NCI-H146 treated with DMSO at 0.1 percent for 48 hours (cell line): Measurements from ENCODE around the gene CC2D1A.
A peak's percentile ranks its signal among the peaks of the same experiment; 100 is the strongest.

ENCODE experiments used
- DNase-seq: peaks from one replicate; lab custom pipeline; 2025; ENCODE audit not compliant: unreplicated experiment; lab: John Stamatoyannopoulos, UW

CC2D1A gene

DNA sequence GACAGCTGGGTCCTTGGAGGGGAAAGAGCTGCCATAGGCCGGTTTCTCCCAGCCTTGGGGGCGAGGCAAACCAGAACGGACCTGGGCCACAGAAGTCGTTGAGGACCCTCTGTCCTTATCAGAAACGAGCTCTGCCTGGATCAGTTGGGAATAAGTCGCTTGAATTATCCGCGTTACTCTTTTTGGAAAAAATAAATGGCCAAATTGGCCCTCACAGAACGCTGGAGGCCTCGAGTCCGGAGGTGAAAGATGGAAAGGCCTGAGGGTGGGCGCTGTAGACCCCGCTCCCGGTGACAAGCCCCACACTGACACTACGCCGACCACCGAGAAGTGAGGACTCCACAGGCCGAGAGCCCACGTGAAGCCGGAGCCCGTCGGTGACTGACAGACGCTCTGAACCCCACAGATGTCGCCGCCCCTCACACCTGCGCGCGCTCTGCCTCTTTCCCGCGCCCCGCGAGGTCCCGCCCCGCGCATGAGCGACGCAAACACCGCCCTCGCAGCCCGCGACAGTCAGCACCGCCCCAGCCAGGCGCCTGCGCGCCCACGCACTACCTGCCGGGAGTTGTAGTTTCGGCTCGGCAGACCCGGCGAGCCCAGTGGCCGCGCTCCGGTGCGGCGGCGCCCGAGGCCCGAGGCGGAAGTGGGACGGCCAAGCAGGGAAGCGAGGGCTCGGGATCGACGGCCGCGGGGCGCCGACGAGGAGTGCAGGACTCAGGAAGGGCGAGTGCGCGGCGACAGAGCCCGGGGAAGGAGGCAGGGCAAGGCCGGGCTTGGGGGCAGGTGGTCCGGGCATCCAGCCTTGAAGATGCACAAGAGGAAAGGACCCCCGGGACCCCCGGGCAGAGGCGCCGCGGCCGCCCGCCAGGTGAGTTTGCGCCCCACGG, at the start of gene CC2D1A, which contains the start of gene BRME1:
TSS of gene CC2D1A (plus strand) at position 568 of the 887 bp plus-strand sequence. CDS start at position 809, 241 bp downstream.
TSS of gene BRME1 (minus strand) at position 484 of the 887 bp plus-strand sequence. CDS start 1,225 bp downstream, outside the sequence.
- peak; percentile 87 for DNase-seq

DNA sequence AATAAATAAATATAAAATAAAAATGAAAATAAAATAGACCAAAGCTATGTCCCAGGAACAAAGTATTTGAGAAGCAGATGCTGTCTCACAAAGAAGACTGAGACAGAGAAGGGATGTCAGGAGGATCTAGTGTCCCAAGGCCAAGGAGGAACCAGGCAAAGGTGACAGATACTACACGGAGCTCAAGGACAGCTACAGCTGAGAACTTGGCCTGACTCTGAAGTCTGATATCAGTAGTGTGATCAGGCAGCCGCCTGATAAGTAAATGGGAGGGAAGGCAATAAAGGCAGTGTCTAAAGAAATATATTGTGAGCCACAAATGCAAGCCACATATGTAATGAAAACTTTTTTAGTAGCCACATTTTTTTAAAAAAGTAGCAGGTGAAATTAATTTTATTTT, 49.5 kb upstream of the CC2D1A start:
- DNase-seq: no peak

DNA sequence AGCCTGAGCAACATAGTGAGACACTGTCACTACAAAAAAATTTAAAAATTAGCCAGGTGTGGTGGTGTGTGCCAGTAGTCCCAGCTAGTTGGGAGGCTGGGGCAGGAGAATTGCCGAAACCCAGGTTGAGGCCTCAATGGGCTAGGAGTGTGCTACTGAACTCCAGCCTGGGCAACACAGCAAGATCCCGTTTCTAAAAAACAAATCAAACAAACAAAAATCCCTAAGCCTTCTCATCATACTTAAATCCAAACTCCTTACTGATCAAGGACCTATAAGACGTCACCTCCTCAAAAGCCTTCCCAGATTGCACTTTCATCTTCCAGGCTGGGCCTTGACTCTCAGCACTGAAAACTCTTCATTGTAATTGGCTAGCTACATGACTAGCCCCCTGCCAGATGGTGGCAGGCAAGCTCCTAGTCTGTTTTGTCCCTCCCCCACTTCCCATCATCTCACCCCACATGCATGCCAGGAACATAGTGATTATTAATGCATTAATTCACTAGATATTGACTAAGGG, 46.6 kb upstream of the CC2D1A start:
- DNase-seq: no peak

DNA sequence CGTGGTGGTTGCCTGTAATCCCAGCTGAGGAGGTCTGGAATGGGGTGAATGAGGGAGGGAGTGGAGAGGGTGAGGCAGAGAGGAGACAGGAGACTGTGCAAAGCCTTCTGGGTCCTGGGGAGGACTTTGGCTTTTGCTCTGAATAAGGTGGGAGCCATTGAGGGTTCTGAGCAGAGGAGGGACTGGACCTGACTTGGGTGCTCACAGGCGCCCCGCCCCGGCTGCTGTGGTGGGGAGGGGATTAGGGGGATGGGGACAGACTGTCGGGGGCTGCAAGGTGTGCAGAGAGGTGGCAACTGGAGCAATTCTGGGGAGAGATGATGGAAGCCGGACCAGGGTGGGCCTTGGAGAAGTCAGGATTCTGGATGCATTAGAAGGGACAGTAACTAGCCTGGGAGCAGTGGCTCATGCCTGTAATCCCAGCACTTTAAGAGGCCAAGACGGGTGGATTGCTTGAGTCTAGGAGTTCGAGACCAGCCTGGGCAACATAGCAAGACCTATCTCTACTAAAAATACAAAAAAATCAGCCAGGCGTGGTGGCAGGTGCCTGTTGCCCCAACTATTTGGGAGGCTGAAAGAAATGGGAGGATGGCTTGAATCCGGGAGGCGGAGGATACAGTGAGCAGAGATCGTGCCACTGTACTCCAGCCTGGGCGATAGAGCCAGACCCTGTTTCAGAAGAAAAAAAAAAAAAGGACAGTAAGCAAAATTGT, 45.2 kb upstream of the CC2D1A start:
- no peak for DNase-seq

DNA sequence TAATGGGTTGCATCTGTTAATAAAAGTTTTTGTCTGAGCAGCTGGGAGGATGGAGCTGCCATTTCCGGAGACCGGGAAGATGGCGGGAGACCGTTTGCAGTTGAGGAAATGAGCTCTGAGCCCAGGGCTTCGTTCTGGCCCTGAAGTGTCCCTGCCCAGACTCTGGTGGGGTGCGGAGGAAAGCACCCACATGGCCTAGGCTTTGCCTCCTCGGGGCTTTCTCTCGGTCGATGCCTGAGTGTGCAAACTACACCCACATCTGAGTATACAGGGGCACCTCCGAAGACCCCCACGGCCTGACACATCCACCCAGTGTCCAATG, 44.6 kb upstream of the CC2D1A start:
- DNase-seq: no peak

DNA sequence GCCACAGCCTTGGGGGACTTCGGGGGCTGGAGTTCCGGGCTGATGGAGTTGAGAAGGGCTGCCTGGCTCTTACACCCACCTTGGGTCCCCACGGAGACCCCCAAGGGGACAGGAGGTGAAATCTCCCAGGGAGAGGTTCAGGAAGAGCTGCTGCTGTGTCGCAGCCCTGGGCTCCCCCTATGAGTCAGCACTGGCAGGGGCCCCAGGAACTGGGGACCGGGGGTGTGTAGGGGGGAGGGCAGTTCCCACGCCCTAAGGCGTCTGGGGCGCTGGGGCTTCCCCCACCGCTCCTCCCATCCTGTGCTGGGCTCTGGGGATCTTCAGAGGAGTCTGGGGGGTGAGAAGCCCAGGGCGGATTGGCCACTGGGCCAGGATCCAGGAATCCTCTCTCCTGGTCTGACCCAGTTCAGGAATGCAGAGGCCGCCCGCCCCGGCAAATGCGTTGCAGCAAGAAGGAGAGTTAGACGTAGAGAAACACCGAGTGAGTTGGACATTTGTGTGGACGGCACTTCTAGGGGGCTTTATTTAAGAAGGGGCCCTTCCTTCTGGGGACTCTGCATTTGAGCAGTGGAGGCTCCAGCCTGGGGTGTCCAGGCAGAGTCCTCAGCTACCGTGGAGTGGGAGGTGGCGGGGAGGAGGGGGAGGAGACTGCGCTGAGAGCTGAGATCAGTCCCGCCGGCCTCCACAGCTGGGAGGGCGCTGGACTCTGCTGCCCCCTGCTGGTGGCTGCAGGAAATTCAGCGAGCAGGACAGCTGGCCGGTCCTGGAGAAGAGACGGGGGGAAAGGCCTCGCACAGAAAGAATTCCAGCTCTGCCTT, 44.1 kb upstream of the CC2D1A start:
- peak; percentile 70 for DNase-seq

DNA sequence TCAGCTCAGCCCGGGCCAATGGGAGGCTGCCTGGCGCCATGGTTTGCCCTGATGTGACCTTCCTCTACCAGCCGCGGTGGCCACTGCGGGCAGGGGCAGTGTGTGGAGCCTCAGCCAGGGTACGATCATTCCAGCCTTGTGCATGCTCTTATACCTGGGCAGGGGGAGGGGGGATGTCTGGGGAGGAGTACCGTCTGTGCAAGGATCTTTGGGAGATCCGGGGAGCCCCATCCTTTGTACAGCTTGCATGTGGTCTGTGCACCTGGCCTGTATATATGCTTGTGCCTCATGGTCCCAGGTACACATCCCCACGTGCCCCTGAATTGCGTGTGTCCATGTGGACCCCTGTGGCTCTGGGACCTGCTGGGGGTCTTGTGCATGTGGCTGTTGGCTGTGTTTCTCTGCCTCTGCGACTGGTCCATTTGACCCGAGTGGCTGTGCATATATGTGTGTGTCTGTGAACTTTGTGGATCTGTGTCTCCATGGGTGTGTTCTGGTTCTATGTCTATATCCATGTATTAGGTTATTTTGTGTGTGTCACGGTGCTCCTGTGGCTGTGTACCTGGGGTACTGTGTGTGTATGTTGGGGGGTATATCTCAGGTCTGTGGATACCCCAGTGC, 41.8 kb upstream of the CC2D1A start:
- DNase-seq: no peak

DNA sequence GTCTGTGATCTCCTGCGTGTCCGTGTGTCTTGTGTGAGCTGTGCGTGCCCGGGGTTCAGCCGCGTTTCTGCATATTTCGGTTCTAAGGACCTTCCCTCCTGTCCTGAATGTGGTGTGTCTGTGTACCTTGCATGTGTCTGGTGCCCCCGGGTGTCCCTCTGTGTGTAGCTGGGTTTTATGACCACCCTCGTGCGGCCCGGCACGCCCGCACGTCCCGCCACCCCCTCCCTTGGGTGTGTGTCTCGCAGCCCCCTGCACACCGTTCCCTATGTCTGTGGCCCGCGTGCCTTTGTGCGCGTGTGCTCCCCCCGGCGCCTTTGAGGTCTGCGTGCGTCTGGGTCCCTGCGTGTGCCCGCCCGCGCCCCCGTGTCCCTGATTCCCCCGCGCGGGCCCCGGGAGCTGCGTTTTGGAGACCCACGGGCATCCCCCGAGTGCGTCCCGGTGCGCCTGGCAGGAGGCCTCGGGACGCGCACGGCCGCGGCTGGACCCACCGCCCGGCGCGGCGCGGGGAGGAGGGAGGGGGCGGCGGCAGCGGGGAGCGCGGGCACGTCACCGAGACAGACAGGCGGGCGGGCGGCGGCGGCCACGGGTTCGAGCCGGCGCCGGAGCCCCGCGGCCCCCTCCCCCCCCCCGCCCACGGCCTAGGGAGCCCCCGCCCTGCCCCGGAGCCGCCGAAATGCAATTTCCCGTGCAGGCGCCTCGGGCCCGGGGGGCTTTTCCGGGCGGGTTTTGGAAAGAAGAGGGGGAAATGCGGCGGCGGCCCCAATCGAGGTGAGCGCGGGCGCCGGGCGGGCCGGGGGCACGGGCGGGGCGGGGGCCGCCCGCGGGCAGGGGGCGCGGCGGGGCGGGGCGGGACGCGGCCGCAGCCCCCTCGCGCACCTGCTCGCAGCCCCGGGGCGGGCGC, 41.1 kb upstream of the CC2D1A start:
- no peak for DNase-seq

DNA sequence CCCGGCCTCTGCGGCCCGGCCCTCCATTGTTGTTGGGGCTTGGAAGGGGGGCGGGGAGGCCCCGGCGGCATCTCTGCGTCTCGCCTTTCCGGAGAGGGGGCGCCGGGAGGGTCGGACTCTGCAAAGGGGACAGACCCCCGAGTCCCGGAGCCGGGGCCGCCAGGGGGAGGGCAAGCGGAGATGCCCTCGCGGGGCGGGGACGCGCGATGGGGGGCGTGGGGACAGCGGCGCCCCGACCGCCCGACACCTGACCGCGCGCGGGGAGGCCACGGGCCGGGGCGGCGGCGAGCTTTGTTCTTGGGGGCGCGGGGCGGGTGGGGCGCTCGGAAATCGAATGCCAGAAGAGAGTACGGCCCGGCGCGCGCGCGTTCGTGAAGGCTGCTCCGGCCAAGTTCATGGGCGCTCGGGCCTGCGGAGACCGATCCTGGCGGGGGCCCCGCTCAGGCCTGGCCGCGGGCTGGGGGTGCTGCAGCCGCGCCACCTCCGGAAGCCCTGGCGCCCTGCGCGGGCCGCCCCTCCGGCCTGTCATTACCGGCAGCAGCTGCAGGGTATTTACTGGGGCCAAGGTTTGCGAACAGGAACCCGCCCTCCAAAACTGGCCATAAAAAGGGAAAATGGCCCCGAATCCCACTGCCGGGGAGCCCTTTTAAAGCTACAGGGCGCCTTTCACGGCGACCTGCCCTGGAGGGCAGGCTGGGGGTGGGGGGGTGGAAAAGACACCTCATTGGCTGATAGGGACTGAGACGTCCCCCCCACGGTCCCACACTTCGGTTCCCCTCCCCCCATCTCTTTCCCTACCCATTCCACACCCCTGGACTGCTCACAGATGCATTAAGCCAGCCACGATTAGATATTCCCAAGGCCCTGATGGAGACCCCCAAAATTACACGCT, 40.2 kb upstream of the CC2D1A start:
- no peak for DNase-seq

DNA sequence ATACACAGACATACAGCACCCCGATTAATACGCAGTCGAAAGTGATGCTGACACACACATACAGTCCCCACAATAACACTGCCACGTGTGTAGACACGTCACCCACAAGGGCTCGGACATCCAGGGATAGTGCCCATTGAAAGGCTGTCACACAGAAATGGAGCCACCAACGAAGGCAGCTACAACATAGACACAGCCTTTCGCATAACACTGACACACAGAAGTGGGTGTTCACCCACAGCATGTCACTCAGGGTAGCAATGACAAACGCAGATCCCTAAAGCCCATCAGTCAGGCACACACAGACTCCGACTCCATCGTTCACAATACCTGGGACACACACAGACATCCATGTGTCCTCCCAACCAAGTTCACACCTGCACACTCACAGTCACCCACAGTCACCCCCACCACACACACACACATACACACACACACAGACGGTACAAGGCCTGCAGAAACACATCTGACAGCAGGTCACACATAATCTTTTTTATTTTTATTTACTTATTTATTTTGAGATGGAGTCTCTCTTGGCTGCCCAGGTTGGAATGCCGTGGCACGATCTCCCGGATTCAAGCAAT, 39.4 kb upstream of the CC2D1A start:
- DNase-seq: no peak

DNA sequence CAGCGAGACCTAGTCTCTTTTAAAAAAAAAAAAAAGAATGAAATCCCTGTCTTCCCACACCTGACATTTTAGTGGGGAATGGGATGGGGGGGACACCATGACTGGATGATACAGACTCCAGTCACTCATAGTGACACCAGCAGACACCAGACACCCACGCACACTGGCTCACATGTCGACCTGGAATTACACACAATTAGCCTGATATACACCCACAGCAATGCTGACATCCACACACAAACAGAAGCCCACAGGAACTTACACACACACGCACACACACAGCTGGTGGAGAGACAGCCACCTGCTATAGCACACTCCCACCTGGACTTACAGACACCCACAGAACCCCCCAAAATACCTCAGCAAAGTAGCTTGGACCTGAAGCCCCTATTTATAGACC, 37.3 kb upstream of the CC2D1A start:
- no peak for DNase-seq

DNA sequence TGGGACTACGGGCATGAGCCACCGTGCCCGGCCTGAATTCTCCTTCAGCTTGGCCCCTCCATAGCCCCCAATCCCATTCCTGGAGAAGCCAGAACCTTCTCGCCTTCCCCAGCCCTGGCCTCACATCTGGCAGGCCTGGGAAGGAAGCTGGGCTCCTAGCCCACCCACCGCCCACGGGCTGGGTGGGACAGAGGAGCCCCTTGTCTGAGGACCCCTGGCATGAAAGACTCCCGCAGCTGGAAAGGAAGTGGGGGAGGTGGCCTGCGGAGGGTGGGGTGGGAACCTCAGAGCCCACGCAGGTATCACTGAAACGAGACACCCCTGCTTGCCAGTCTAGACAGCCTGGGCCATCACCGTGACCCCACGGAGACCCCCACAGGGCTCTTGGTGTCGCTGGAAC, 36.7 kb upstream of the CC2D1A start:
- no peak for DNase-seq

DNA sequence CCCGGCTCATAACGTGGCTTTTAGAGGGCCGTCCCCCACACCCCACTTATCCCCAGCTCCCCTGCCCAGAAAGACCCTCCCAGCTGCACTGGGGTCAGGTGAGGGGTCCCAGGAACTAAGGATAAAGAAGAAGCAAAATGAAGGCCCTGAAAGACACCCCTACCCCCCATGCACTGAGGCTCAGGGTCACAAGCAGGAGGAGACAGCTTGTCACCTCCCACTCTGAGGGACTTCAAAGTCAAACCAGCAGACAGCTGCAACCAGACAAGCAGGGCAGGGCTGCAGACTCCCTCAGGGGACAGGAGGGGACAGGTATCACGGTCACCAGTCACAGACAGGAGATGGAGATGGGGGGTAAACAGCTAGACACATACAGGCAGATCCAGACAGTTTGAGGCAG, 35.1 kb upstream of the CC2D1A start:
- DNase-seq: no peak

DNA sequence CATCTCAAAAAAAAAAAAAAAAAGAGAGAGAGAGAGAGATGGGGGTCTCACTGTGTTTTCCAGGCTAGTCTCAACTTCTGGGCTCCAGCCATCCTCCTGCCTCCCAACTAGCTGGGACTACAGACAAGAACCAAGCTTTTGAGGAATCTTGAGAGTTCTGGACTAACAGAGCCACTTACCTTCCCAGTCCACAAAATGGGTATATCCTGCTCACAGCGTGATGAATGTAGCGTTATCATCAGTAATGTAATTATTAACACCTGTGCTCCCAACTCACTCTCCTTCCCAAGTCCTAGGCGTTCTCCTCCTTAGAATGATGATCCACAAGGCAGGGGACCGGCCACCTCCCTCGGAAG, 33.7 kb upstream of the CC2D1A start:
- DNase-seq: no peak

DNA sequence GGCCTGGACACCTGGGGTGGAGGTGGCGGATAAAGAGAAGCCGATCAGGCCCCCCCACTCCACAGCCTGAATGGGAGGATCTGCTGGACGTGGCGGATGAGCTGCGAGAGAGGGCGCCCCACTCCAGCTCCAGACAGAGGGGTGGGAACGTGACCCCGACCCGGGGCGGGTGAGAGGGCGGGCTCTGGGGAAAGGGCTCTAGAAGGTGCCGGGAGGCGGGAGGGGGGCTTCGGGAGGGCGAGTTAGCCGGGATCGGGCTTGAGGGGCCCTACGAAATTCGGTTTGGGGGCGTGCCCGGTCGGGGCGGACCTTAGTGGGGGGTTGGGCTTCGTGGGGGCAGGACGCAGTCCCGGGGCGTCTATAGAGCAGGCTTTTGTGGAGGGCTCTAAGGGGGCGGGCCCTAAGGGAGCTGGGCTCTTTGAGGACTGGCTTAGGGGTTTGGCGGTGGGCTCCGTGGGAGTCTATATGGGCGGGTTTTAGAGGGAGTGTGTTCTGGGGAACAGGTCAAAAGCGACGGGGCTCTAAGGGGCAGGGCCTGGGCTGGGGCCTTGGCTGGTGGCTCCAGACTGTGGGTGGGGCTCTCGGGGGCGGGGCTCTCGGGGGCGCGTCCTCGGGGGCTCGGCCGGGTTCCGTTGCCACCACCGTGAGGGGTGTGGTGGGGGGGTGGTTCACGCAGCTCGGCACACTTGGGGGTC, 33.2 kb upstream of the CC2D1A start:
- no peak for DNase-seq

DNA sequence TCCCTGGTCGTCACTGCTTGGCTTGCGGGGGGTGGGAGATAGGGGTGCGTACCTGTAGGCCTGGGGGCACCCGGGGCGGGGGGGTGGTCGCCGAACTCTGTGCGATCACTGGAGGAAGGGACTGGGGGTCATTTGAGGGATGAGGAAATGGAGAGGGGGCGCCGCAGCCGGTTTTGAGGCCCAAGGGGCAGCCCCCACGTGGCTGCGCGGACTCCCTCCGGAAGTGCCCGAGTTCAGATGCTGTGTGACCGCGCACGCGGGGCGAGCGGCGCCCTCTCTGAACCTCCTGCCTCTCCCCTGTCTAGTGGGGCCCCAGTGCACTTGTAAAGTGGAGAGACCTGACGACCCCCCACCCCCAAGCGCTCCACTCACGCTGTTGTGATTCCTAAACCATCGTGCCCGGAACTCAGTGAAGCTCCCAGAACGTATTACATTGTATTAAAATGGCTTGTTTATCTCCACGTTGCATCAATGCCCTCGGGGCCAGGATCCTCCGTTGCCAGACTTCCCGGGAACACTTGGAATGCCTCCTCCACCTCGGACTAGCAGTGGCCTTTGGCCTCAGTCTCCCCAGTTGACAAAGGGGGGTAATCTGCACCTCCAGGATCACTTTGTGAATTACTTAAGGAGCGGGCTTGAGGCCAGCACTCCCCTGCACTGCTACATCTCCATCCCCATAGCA, 32.0 kb upstream of the CC2D1A start:
- no peak for DNase-seq

DNA sequence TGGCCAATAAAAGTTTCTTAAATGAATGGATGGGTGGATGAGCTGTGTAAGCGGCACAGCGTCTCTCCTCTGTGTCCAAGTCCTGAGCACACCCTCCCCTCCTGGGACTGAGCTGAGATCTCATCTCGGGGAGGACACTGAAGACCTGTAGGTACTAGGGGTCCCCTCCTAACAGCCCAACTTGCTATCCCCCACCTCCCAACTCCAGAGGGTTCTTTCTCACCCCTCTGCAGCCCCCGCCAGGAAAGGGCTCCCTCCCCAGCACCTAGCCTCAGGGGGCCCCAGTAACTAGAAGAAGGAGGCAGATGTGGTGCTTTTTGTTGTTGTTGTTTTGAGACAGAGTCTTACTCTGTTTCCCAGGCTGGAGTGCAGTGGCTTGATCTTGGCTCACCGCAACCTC, 30.2 kb upstream of the CC2D1A start:
- no peak for DNase-seq
